IPS DF 6.9 (cell line): ENCODE measurements around the gene PTX4.
"Not testable (repeated sequence)": the region's sequence is repeated elsewhere in the genome, so short reads cannot be mapped to it uniquely, and the experiment has no call there.

Experiments
- DNase-seq: peaks from one replicate; pipeline ENCODE4 v3.0.0-alpha.2; 2013; ENCODE audit warnings: low read depth, low spot score
- H3K27ac ChIP-seq: one replicate; pipeline ENCODE4 v1.5.1; 2013; ENCODE audit warnings: low read length, control low read depth
- H3K27me3 ChIP-seq: 2 replicates; pipeline ENCODE4 v1.6.1; 2013; ENCODE audit warnings: mild to moderate bottlenecking, low read length; ENCODE audit not compliant: control insufficient read depth, insufficient read depth
- H3K36me3 ChIP-seq: 2 replicates; pipeline ENCODE4 v1.6.1; 2013; ENCODE audit warnings: low read length; ENCODE audit not compliant: control insufficient read depth, insufficient read depth
- H3K4me1 ChIP-seq: 2 replicates; pipeline ENCODE4 v1.6.1; 2013; ENCODE audit warnings: low read length; ENCODE audit not compliant: control insufficient read depth, insufficient read depth
- H3K4me3 ChIP-seq: 2 replicates; pipeline ENCODE4 v1.5.1; 2013; ENCODE audit warnings: mild to moderate bottlenecking, low read length
- H3K9me3 ChIP-seq: 2 replicates; pipeline ENCODE4 v1.6.1; 2013; ENCODE audit warnings: low read length, inconsistent platforms; ENCODE audit not compliant: control insufficient read depth, insufficient read depth
- WGBS: extraction: QIAGEN DNeasy Blood & Tissue Kit; methylation state at CpG from one replicate; pipeline ENCODE4 v1.1.7; 2013; ENCODE audit warnings: mixed read lengths, missing lambda C conversion rate; ENCODE audit not compliant: insufficient read length, insufficient coverage; 5-methylcytosine and 5-hydroxymethylcytosine counted together

Gene PTX4

DNA sequence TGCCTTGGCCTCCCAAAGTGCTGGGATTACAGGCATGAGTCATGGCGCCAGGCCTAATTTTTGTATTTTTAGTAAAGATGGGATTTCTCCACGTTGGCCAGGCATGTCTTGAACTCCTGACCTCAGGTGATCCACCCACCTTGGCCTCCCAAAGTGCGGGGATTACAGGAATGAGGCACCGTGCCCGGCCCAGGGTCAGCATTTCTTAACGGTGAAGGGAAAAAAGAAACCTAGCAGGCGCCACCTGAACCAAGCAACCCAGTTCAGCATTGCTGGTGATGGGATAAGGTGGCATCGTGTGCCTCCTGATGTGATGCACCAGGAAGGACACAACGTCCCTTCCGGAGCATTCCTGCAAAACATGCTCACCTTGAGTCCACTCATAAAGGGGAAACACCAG, 11.7 kb downstream of the PTX4 start:
- no peak overlapping the region for H3K4me3 ChIP-seq
- DNase-seq, result no peak
- H3K27me3 ChIP-seq, result no peaks in the 10 kb centered on the region
- no peak overlapping the region for H3K27ac ChIP-seq
- H3K4me1 ChIP-seq, result no peaks in the 10 kb centered on the region
- WGBS, result no CpG with 5 or more reads among the region's 10 CpGs
- H3K9me3 ChIP-seq, result no peaks in the 10 kb centered on the region
- no peaks in the 10 kb centered on the region for H3K36me3 ChIP-seq

DNA sequence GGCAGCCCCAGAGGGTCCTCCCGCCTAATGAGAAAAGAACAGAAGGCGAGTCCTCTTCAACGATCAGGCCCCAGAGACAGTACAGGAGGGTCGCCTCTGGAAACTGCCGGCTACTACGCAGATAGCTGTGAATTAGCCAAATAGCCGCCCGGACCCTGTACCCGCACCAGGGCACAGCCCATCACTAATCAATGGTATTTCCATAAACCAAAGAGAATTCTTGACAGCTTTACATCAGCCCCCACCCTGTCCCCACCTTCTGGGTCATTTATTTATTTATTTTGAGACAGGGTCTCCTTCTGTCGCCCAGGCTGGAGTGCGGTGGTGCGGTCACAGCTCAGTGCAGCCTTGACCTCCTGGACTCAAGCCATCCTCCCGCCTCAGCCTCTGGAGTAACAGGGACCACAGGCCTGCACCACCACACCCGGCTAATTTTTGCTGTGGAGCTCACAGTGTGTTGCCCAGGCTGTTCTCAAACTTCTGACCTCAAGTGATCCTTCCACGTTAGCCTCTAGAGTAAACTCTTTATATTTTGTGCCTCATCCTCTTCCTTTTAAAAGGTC, 13.1 kb downstream of the PTX4 start:
- no peak overlapping the region for H3K27ac ChIP-seq
- H3K27me3 ChIP-seq, result no peaks in the 10 kb centered on the region
- no CpG with 5 or more reads among the region's 15 CpGs for WGBS

DNA sequence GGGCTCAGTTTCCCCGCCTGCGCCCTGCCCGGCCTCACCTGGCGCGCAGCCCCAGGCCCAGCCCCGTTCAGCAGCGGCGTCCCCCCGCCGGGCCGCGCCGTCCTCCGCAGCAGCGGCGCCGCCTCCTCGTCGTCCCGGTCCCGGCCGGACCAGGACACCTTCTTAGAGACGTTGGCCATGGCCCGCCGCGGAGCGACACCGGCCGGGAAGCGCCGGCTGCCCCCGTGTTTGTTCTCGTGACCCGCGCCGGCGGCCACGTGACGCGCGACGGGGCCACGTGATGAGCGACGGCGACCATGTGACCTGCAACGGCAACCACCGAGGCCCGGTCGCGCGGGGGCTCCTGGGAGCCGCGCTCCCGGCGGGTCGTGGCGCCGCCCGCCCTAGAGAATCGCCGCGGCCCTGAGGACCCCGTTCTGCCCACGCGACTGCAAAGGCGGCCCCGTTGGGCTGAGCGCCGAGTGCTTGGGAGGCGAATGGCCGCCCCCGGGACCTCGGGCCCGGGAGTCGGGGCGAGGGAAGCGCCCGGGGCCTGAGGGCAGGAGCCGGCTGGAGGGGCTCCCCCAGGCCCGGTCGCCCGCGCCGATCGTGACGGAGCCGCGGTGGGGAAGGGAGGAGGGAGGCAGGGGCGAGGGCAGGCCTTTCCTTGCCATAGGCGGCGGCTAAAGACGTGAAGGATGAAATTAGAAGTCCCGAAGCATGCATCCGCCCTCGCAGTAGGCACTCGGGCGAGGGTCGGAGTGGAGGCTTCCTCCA, 13.8 kb downstream of the PTX4 start, which contains the start of gene CLCN7:
TSS of gene CLCN7 (minus strand) at position 233 of the 756 bp plus-strand sequence. CDS start at position 179, 54 bp downstream.
- Histone ChIP-seq H3K27ac (no peak within 1 kb of the TSS), H3K27me3 (no peaks in the 10 kb centered on the region), H3K36me3 (no peaks in the 10 kb centered on the region), H3K9me3 (no peaks in the 10 kb centered on the region), H3K4me1 (peaks cover 2% of the 10 kb centered on the region; the same call in 1 of the 2 replicates), H3K4me3 (peak within 1 kb of the TSS; percentile 93)
- DNase-seq, result peak; percentile 45
- no CpG with 5 or more reads among the region's 99 CpGs for WGBS

More for the DNA sequence above, 13.1 kb downstream of the PTX4 start:
- Histone ChIP-seq H3K4me1 (peaks cover 2% of the 10 kb centered on the region; the same call in 1 of the 2 replicates), H3K4me3 (peak overlapping the region; percentile 93), H3K9me3 (no peaks in the 10 kb centered on the region), H3K36me3 (no peaks in the 10 kb centered on the region)
- DNase-seq, result no peak

DNA sequence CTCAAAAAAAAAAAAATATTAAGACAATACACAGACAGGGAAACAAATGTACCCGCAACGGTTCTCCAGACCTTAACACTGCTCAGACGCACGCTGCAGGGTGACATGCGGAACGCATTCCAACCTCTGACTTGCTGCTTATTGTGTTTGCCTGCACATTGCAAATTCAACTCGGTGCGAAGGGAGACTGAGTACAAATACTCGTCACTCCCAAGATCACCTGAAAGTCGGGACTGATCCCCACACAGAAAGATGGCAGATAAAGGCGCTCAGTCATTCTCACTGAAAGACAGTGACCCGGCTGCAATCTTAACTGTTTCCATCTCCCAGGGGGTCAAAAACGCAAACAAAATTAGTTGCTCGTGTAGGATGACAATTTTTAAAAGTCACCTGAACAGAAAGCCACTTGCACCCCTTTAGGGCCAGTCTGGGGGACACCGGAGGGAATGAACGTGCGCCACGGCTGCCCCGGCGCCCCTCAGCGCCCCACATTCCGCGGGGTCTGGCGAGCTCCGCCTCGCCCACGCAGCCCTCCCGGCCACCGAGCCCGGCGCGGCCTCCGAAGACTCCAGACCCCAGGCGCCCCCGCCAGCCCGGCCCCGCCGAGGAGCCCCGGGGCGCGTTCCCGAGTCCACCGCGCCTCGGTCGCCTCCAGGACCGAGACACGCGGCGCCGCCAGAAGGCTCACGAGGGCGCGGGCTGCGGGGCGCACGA, 14.5 kb downstream of the PTX4 start:
- Histone ChIP-seq H3K27me3 (no peaks in the 10 kb centered on the region), H3K9me3 (no peaks in the 10 kb centered on the region), H3K36me3 (no peaks in the 10 kb centered on the region), H3K4me3 (peak overlapping the region; percentile 93), H3K27ac (no peak overlapping the region), H3K4me1 (peaks cover 2% of the 10 kb centered on the region; the same call in 1 of the 2 replicates)
- no peak for DNase-seq
- WGBS, result no CpG with 5 or more reads among the region's 57 CpGs

DNA sequence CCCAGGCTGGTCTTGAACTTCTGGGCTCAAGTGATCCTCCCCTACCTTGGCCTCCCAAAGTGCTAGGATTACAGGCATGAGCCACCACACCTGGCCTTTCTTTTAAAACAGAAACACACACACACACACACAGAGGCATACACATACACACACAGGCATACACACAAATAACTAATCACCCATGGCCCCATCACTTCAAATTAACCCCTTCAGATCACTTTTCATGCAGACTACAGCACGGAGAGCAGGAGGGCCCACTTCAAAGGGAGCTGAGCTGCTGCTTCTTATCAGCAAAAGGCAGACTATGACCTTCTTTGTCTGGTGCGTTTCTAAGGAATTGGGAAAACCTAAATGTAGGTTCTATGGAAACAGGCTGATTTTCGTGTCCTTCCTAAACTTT, 15.8 kb downstream of the PTX4 start:
- H3K27me3 ChIP-seq, result no peaks in the 10 kb centered on the region
- H3K9me3 ChIP-seq, result no peaks in the 10 kb centered on the region
- peaks cover 2% of the 10 kb centered on the region; the same call in 1 of the 2 replicates for H3K4me1 ChIP-seq
- no peak for DNase-seq
- no peaks in the 10 kb centered on the region for H3K36me3 ChIP-seq
- no peak overlapping the region for H3K4me3 ChIP-seq
- no peak overlapping the region for H3K27ac ChIP-seq
- WGBS, result no CpG with 5 or more reads among the region's 3 CpGs

- H3K27me3 ChIP-seq, result no peaks in the 10 kb centered on the region
- WGBS, result no CpG with 5 or more reads among the region's 26 CpGs
- peaks cover 2% of the 10 kb centered on the region; the same call in 1 of the 2 replicates for H3K4me1 ChIP-seq
- no peak for DNase-seq
- no peaks in the 10 kb centered on the region for H3K36me3 ChIP-seq
- no peaks in the 10 kb centered on the region for H3K9me3 ChIP-seq
- H3K4me3 ChIP-seq, result no peak overlapping the region
- no peak overlapping the region for H3K27ac ChIP-seq
Measured at GRCh38 chr16:1471569-1472194, 17.1 kb downstream of the PTX4 start.

GRCh38 chr16:1470481-1471251, 18.1 kb downstream of the PTX4 start:
- DNase-seq, result no peak
- H3K27ac ChIP-seq, result no peak overlapping the region
- H3K36me3 ChIP-seq, result no peaks in the 10 kb centered on the region
- no peaks in the 10 kb centered on the region for H3K9me3 ChIP-seq
- no peaks in the 10 kb centered on the region for H3K27me3 ChIP-seq
- H3K4me1 ChIP-seq, result peaks cover 2% of the 10 kb centered on the region; the same call in 1 of the 2 replicates
- H3K4me3 ChIP-seq, result no peak overlapping the region
- WGBS, result no CpG with 5 or more reads among the region's 14 CpGs

- Histone ChIP-seq H3K27me3 (no peaks in the 10 kb centered on the region), H3K9me3 (no peaks in the 10 kb centered on the region), H3K4me3 (no peak overlapping the region), H3K36me3 (no peaks in the 10 kb centered on the region), H3K4me1 (peaks cover 2% of the 10 kb centered on the region; the same call in 1 of the 2 replicates), H3K27ac (no peak overlapping the region)
- DNase-seq, result no peak
- WGBS, result 100% methylated on average over 2 of the region's 20 CpGs
Measured at GRCh38 chr16:1469693-1470201, 19.0 kb downstream of the PTX4 start.

GRCh38 chr16:1469141-1469540, 19.6 kb downstream of the PTX4 start:
- WGBS, result no CpG with 5 or more reads among the region's 5 CpGs
- H3K4me1 ChIP-seq, DNase-seq, H3K27ac ChIP-seq, H3K4me3 ChIP-seq, H3K27me3 ChIP-seq, H3K9me3 ChIP-seq, H3K36me3 ChIP-seq: not testable (repeated sequence)
